ENCODE measurements around the gene NONO.

The NONO gene

DNA sequence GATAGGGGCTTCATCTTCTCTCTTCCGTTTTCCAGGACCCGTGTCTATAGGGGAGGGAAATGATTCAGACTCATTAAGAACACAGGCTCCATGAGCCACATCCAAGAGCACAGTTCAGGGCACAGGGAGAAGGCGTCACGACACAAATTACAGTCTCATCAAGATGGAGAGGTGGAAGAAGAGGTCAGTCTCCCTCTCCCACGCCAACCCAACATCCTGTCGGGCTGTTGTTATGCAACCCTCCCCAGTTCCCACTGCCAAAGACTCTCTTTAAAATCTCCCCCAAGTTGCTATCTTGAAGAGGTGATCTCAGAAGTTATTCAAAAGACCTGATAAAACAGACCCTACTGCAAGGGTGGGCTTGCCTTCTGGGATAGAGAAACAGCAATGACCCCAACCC, 42.1 kb upstream of the NONO start:
- peaks cover 18% of the 10 kb centered on the region for H3K36me3 ChIP-seq (replicated peaks; ENCODE audit: low read depth, low read length)

DNA sequence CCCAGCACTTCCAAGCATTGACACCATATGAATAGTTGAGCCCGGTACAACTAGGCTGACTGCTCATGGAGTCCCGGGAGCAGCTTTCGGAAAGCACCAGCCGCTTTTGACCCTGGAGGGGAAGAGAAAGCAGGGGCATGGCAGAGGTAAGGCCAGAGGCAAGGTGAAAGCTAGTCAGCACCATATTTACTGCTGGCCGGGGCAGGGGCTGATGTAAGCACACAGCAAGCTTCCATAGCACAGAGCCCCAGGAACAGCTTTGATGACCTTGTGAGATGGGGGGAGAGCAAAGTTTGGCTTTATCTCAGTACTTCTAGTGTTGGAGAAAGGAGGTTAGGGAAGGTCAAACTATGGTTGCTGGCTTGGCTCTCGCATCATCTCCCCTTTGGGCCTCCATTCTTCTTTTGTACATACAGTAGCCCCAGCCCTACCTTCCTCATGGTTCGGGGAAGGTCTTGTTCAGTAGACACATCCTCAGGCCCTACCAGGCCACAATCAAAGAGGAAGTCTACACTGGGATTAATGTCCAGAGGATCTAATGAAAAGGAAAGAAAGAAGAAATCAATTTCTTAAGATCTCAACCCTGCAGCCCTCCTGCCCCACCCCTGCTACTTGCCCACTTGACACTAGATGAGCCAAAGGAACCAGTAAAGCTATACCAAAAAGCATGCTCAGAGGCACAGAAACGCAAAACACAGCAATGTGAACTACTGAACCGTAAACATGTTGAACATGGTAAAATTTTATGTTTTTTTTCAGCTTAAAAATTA, 38.9 kb upstream of the NONO start:
- no peaks in the 10 kb centered on the region for H3K27me3 ChIP-seq (ENCODE audit: low read depth, low read length)
- no peaks in the 10 kb centered on the region for H3K79me2 ChIP-seq (ENCODE audit: low read length)
- H2AFZ ChIP-seq (ENCODE audit: low read depth, low read length): no peak overlapping the region
- no peak overlapping the region for H3K4me2 ChIP-seq (ENCODE audit: low read length)
- no peaks in the 10 kb centered on the region for H4K20me1 ChIP-seq (ENCODE audit: insufficient read depth, low read length)
- H3K9me3 ChIP-seq (ENCODE audit: insufficient read depth, low read length): no peaks in the 10 kb centered on the region
- H3K27ac ChIP-seq (ENCODE audit: low read length): no peak overlapping the region
- no peak overlapping the region for H3K4me3 ChIP-seq (ENCODE audit: low read length)
- no peak overlapping the region for H3K9ac ChIP-seq (ENCODE audit: low read length)
- H3K36me3 ChIP-seq (replicated peaks; ENCODE audit: low read depth, low read length): peaks cover 22% of the 10 kb centered on the region
- TF ChIP-seq, protein P1, sequence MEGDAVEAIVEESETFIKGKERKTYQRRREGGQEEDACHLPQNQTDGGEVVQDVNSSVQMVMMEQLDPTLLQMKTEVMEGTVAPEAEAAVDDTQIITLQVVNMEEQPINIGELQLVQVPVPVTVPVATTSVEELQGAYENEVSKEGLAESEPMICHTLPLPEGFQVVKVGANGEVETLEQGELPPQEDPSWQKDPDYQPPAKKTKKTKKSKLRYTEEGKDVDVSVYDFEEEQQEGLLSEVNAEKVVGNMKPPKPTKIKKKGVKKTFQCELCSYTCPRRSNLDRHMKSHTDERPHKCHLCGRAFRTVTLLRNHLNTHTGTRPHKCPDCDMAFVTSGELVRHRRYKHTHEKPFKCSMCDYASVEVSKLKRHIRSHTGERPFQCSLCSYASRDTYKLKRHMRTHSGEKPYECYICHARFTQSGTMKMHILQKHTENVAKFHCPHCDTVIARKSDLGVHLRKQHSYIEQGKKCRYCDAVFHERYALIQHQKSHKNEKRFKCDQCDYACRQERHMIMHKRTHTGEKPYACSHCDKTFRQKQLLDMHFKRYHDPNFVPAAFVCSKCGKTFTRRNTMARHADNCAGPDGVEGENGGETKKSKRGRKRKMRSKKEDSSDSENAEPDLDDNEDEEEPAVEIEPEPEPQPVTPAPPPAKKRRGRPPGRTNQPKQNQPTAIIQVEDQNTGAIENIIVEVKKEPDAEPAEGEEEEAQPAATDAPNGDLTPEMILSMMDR (IDR thresholded peaks at IDR 0.05; ENCODE audit: low read depth, low read length): no peak
- no peak for TF ChIP-seq EZH2phosphoT487 (IDR thresholded peaks at IDR 0.05; ENCODE audit: low read depth)
- H3K4me1 ChIP-seq (ENCODE audit: low read length): no peaks in the 10 kb centered on the region

More for the DNA sequence above, 42.1 kb upstream of the NONO start:
- H3K9ac ChIP-seq (ENCODE audit: low read length): no peak overlapping the region
- H4K20me1 ChIP-seq (ENCODE audit: insufficient read depth, low read length): no peaks in the 10 kb centered on the region
- H3K9me3 ChIP-seq (ENCODE audit: insufficient read depth, low read length): no peaks in the 10 kb centered on the region
- H3K27me3 ChIP-seq (ENCODE audit: low read depth, low read length): no peaks in the 10 kb centered on the region
- H3K4me2 ChIP-seq (ENCODE audit: low read length): no peak overlapping the region
- TF ChIP-seq EZH2phosphoT487 (IDR thresholded peaks at IDR 0.05; ENCODE audit: low read depth): no peak
- TF ChIP-seq, protein P1 (IDR thresholded peaks at IDR 0.05; ENCODE audit: low read depth, low read length): no peak
- H3K27ac ChIP-seq (ENCODE audit: low read length): no peak overlapping the region
- no peak overlapping the region for H3K4me3 ChIP-seq (ENCODE audit: low read length)
- no peak overlapping the region for H2AFZ ChIP-seq (ENCODE audit: low read depth, low read length)
- H3K79me2 ChIP-seq (ENCODE audit: low read length): no peaks in the 10 kb centered on the region
- H3K4me1 ChIP-seq (ENCODE audit: low read length): no peaks in the 10 kb centered on the region

DNA sequence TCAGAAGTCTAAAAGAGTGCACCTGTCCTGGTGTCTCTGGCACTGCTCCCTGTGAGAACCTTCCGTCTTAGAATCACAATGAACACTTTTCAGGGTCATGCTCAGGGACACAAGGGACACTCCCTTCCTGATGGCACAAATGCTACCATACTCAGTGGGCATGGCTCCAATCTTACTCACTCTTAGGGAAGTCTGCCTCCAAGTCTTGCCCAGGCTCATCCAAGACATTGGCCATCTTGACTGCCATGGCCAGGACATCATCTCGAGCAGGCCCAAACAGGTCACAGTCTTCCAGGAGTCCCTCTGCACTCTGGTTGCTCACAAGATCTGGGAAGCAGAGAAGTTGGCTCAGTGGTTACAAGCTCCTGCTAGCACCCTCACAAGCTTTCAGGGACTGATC, 38.3 kb upstream of the NONO start:
- no peak overlapping the region for H3K27ac ChIP-seq (ENCODE audit: low read length)
- no peaks in the 10 kb centered on the region for H3K4me1 ChIP-seq (ENCODE audit: low read length)
- no peak overlapping the region for H2AFZ ChIP-seq (ENCODE audit: low read depth, low read length)
- H3K9me3 ChIP-seq (ENCODE audit: insufficient read depth, low read length): no peaks in the 10 kb centered on the region
- no peak overlapping the region for H3K4me2 ChIP-seq (ENCODE audit: low read length)
- H3K36me3 ChIP-seq (replicated peaks; ENCODE audit: low read depth, low read length): peaks cover 22% of the 10 kb centered on the region
- H3K27me3 ChIP-seq (ENCODE audit: low read depth, low read length): no peaks in the 10 kb centered on the region
- no peak overlapping the region for H3K9ac ChIP-seq (ENCODE audit: low read length)
- no peak overlapping the region for H3K4me3 ChIP-seq (ENCODE audit: low read length)
- no peak for TF ChIP-seq EZH2phosphoT487 (IDR thresholded peaks at IDR 0.05; ENCODE audit: low read depth)
- TF ChIP-seq, protein P1 (IDR thresholded peaks at IDR 0.05; ENCODE audit: low read depth, low read length): no peak
- no peaks in the 10 kb centered on the region for H3K79me2 ChIP-seq (ENCODE audit: low read length)
- H4K20me1 ChIP-seq (ENCODE audit: insufficient read depth, low read length): no peaks in the 10 kb centered on the region

DNA sequence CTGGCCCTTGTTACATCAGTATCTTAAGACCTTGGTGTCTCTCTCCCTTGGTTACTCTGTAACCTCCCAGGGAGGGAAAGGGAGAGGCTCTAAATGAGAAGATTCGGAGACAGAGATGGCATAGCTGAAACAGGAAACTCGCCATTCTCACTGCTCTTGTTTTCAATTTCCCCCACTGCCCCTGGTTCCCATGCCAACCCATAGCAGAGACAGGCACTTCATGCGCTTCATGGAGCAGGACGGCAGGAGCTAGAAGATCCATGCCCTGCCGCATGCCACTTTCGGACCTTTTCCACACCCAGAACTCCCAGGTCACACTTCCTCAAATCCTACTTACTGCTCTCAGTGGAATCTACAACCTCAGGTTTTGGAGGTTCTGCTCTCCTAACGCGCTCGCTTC, 32.6 kb upstream of the NONO start:
- Histone ChIP-seq H3K27me3 (ENCODE audit: low read depth, low read length) (no peaks in the 10 kb centered on the region), H3K9ac (ENCODE audit: low read length) (no peak overlapping the region), H3K4me2 (ENCODE audit: low read length) (no peak overlapping the region), H3K36me3 (replicated peaks; ENCODE audit: low read depth, low read length) (peaks cover 4% of the 10 kb centered on the region), H3K4me3 (ENCODE audit: low read length) (no peak overlapping the region), H4K20me1 (ENCODE audit: insufficient read depth, low read length) (0 out of 2 replicates have a peak, but pooled peaks cover 3% of the 10 kb centered on the region), H3K79me2 (ENCODE audit: low read length) (peaks cover 19% of the 10 kb centered on the region), H3K4me1 (ENCODE audit: low read length) (peaks cover 15% of the 10 kb centered on the region), H2AFZ (ENCODE audit: low read depth, low read length) (no peak overlapping the region), H3K9me3 (ENCODE audit: insufficient read depth, low read length) (no peaks in the 10 kb centered on the region), H3K27ac (ENCODE audit: low read length) (no peak overlapping the region)
- no peak for TF ChIP-seq EZH2phosphoT487 (IDR thresholded peaks at IDR 0.05; ENCODE audit: low read depth)
- TF ChIP-seq, protein P1 (IDR thresholded peaks at IDR 0.05; ENCODE audit: low read depth, low read length): no peak

All from OCI-LY3 (cell line).